GM13976 (cell line): ENCODE data around the gene ZMIZ1.

Source experiments
- DNase-seq: peaks from one replicate; pipeline ENCODE4 v3.0.0; 2012; ENCODE audit warnings: low spot score
- in situ Hi-C: fragments of 300-500 bp; cut with MboI; formaldehyde crosslinking; loops from one replicate; pipeline ENCODE4 v1.12.0; 2022; ENCODE audit warnings: low sequenced_read_pairs, mixed read lengths, inconsistent platforms; ENCODE audit not compliant: unreplicated experiment
- TF ChIP-seq, protein P1 (sequence below): IDR thresholded peaks from 2 replicates; pipeline ENCODE4 v1.5.1; 2012; ENCODE audit warnings: borderline replicate concordance, mild to moderate bottlenecking; ENCODE audit not compliant: insufficient read depth; ENCODE audit errors: extremely low read depth, missing control alignments, control extremely low read depth

The ZMIZ1 gene

DNA sequence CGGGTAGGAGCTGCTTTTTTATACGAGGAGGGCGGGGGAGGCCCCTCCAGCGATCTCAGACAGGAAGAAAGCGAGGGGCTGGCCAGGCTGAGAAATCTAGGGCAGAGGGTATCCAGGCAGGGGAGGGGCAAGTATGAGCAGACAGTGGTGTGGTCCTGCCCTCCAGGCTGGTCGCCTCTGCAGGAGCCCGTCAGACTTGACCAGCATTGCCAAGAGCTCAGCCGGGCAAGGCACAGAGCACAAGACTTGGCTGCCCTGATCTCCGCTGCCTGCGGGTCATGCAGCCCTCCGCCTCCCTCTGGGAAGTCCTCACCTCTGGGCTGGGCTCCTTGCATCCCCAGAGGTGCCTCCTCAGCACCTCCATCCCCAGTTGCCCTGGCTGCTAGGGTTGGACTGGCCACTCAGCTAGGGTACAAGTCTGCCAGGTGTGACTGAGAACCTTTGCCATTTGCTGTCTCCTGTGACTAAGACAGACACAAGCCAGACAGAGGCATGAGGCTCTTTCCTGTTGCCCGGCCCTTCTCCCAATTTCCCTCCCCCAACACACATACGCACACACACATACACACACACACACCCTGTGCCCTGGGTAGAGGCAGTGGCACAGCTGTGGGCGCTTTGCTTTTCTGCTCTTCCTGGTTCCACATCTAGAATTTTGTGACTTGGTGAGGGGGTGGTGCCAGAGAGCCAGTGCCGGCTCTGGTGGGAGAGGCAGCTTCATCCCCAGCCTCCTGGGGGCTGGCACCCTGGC lies 219.4 kb downstream of the ZMIZ1 start:
- no peak for DNase-seq
- TF ChIP-seq, protein P1, sequence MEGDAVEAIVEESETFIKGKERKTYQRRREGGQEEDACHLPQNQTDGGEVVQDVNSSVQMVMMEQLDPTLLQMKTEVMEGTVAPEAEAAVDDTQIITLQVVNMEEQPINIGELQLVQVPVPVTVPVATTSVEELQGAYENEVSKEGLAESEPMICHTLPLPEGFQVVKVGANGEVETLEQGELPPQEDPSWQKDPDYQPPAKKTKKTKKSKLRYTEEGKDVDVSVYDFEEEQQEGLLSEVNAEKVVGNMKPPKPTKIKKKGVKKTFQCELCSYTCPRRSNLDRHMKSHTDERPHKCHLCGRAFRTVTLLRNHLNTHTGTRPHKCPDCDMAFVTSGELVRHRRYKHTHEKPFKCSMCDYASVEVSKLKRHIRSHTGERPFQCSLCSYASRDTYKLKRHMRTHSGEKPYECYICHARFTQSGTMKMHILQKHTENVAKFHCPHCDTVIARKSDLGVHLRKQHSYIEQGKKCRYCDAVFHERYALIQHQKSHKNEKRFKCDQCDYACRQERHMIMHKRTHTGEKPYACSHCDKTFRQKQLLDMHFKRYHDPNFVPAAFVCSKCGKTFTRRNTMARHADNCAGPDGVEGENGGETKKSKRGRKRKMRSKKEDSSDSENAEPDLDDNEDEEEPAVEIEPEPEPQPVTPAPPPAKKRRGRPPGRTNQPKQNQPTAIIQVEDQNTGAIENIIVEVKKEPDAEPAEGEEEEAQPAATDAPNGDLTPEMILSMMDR = no peak
- in situ Hi-C loops = no loop called here

DNA sequence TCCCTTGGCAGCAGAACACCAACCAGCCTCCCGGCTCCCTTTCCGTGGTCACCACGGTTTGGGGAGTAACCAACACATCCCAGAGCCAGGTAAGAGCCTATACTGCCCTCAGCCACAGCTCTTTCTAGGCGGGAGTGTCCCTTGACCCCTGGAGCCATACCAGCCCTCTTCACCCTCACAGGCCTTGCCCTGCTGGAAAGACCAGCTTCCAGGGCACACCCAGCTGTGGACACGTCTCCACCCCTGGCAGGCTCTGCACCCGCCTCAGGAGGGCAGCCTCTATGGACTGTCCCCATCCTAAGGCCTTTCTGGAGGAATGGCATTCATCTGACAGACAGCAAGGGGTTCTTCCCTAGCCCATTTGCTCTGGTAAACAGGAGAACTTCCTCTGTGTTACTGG lies 221.0 kb downstream of the ZMIZ1 start:
- TF ChIP-seq, protein P1 = no peak
- no peak for DNase-seq
- in situ Hi-C loops = no loop called here

DNA sequence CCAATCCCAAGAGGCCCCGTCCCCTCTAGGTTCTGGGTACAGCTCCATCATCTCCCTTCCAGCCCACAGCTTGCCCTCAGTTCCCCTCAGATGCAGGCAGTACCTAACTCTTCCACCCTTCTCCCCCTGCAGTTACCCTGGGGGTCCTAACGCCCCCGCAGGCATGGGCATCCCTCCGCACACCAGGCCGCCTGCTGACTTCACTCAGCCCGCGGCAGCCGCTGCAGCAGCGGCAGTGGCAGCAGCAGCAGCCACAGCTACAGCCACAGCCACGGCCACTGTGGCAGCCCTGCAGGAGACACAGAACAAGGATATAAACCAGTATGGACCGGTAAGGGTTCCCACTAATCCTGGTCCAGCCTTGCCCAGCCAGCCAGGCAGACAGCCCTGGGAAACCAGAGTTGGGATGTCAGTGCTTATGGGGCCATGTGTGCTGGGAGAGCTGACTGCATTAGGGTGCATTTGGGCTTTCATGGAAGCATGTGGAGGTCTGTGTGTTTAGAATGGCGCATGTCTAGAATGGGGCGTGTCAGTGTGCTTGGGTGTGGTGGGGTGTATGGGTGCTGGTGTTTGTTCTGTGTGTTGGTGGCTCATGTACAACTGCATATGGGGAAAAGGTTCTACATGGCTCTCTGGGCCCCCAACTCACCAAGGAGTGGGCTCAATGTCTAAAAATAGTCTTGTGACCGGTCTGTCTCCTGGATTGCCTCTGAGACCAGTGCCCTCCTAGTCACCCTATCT lies 223.4 kb downstream of the ZMIZ1 start:
- in situ Hi-C loops = no loop called here
- TF ChIP-seq, protein P1 = no peak
- no peak for DNase-seq

DNA sequence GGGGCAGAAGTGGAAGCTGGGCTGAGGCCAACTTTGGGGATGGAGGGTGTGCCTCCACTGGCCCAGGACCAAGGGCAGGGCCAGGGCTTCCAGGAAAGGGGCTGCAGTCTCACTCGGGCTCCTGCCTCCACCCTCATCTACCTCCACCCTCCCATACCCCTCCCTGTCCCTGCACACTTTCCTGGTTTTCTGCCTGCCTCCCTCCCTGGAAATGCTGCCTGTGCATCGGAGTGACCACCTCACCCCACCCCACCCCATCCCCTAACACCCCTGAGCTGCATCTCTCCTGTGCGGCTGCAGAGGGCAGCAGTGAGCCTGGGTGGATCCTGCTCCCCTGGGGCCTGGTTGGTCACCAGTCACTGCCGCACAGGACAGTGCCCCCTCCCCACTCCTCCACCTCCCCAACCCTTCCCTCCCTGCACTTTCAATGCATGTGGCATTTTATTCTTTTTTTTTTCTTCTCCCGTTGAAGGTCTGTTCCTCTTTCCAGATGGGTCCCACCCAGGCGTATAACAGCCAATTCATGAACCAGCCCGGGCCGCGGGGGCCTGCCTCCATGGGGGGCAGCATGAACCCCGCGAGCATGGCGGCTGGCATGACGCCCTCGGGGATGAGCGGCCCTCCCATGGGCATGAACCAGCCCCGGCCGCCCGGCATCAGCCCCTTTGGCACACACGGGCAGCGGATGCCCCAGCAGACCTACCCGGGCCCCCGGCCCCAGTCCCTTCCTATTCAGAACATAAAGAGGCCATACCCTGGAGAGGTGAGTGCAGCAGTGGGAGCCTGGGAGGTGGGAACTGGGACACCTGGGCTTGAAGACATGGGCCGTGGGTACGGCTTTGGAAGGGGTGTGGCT lies 224.4 kb downstream of the ZMIZ1 start:
- peak; percentile 76 for DNase-seq
- in situ Hi-C loops = no loop called here
- TF ChIP-seq, protein P1 = peak; percentile 63

DNA sequence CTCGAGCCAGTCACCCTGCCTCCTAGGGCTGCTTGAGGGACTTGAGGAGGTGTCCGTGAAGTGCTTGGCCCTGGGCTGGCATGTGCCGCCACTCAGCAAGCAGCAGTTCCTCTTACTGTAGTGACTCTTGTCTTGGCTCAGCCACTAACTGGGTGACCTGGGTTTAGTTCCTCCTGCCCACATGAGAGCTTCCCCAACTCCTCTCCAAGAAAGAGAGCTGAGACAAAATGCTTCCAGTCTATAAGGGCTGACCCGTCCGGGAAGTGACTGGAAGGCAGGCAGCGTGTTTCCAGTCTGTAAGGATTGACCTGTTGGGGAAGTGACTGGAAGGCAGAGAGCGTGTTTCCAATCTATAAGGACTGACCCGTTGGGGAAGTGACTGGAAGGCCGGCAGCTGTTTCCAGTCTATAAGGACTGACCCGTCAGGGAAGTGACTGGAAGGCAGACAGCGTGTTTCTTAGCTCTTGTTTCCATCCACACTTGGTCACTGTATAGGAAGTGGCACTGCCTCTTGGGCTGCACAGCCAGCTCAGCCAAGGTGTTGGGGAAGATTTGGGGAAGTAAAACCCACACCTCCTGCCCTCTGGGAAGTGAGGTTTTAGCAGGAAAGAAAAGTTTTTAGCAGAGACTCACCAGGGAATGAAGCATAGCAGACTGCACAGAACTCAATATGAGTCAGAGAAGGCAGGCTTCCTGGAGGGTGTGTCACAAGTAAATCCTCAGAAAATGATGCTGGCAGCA lies 225.2 kb downstream of the ZMIZ1 start:
- in situ Hi-C loops = no loop called here
- no peak for DNase-seq
- TF ChIP-seq, protein P1 = no peak

DNA sequence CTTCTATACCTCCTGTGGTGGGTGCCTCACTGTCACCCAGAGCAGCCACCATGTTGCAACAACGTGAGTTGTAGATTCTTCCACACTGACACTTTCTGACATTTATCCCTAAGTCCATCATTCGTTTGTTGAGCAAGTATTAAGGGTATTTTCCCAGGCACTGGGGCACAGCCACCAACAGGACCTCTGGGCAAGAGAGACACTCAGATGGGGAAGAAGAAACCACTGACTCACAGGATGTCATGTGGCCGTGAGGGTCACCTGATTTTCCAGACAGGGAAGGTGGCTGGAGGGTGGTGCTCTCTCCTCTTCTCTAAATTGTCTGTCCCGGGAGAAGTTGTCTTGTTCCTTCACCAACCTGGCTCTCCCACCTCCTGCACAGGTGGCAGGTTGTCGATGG lies 226.8 kb downstream of the ZMIZ1 start:
- TF ChIP-seq, protein P1 = no peak
- no peak for DNase-seq
- in situ Hi-C loops = no loop called here
